ENCODE measurements around the gene ARPC1B. TPM values are rescaled to one million over a fixed set of nuclear protein-coding genes. Genes with fewer than 3 reads are reported as not detected.
A peak's percentile ranks its signal among the peaks of the same experiment; 100 is the strongest.

ARPC1B gene
- total and polyA plus RNA-seq, 9 of the 15 experiments (the other 6 are each of a cell fraction or from before 2014, with no cell fraction given) = 6.7 to 357 (median 211) TPM

GRCh38 chr7:99408379-99409191 is 34.1 kb downstream of the ARPC1B start, which contains the start of the genes BUD31 and PDAP1 (continued):
- TF ChIP-seq HNRNPL (IDR thresholded peaks at IDR 0.05; ENCODE audit: low read depth, low read length) (0 out of 2 replicates have a peak, but pooled peaks have one; percentile 35), TCF15 (CRISPR knock-in tag; IDR thresholded peaks at IDR 0.05) (no peak), ZBTB7A (IDR thresholded peaks at IDR 0.05; ENCODE audit: borderline replicate concordance, control insufficient read depth, low read depth, low read length) (peak; percentile 67; the same call in 1 of the 2 replicates), GMEB1 (CRISPR knock-in tag; IDR thresholded peaks at IDR 0.05) (peak; percentile 71), ARID3B (CRISPR knock-in tag; IDR thresholded peaks at IDR 0.05; ENCODE audit: borderline replicate concordance) (peak; percentile 54; the same call in 1 of the 2 replicates), ZNF253 (CRISPR knock-in tag; conservative IDR thresholded peaks at IDR 0.05) (no peak), HMG20A (CRISPR knock-in tag; conservative IDR thresholded peaks at IDR 0.05) (no peak), MTA3 (IDR thresholded peaks at IDR 0.05; ENCODE audit: borderline replicate concordance) (peak; percentile 90; the same call in 1 of the 2 replicates), TFAM (CRISPR knock-in tag; conservative IDR thresholded peaks at IDR 0.05) (no peak), ID3 (CRISPR knock-in tag; IDR thresholded peaks at IDR 0.05) (no peak), ID3 (tag; IDR thresholded peaks at IDR 0.05) (peak; percentile 80), MCM3 (IDR thresholded peaks at IDR 0.05) (no peak), GTF3C2 (IDR thresholded peaks at IDR 0.05; ENCODE audit: borderline replicate concordance, extremely low read depth, insufficient read length) (no peak), JUND (IDR thresholded peaks at IDR 0.05; ENCODE audit: borderline replicate concordance, low read depth, low read length) (peak; percentile 99), JUND (tag; IDR thresholded peaks at IDR 0.05; ENCODE audit: borderline replicate concordance, low read depth, low read length) (peak; percentile 99), THRA (IDR thresholded peaks at IDR 0.05) (no peak), SMAD3 (CRISPR knock-in tag; conservative IDR thresholded peaks at IDR 0.05) (peak; percentile 78), ZNF57 (CRISPR knock-in tag; IDR thresholded peaks at IDR 0.05) (no peak), TRIM24 (IDR thresholded peaks at IDR 0.05) (peak; percentile 81 to 87; a peak in 3 of 4 replicates)

All from K562 (cell line).